ENCODE results near the gene RDM1. TPM values are rescaled to one million over a fixed set of nuclear protein-coding genes. Genes with fewer than 3 reads are reported as not detected.

RDM1 gene
- total and polyA plus RNA-seq, 2 donors (not counting 1 experiment from before 2014, with no cell fraction given): 0.48 to 0.83 TPM

DNA sequence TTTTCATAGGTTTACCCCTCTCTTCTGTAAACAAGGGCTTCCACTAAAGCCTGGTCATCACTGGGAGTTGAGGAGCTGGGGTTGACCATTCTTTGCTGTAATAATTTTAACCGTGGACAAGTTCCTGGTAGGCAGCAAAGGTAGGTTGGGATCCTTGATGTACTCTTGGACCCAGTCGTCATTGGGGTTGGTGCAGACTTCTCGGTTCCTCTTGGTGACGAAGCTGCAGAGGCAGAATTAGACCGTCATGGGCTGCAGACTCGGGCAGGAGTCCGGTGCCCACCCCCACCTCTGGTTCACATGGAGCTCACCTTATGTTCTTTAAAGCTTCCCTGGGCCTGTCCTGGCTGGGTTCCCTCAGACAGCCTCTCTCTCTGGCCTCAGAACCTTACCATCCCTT lies 46.9 kb upstream of the RDM1 start:
- no peaks in the 10 kb centered on the region for H3K36me3 ChIP-seq (ENCODE audit: control insufficient read depth, insufficient read depth, low read length)
- no peaks in the 10 kb centered on the region for H3K79me2 ChIP-seq (ENCODE audit: control insufficient read depth, insufficient read depth, low read length)
- H3K27ac ChIP-seq (ENCODE audit: insufficient read depth, low read length): no peak overlapping the region
- H3K9ac ChIP-seq (ENCODE audit: insufficient read depth, low read length): no peak overlapping the region
- H4K20me1 ChIP-seq (ENCODE audit: control insufficient read depth, extremely low read depth, insufficient read depth, low read length): no peaks in the 10 kb centered on the region
- no peaks in the 10 kb centered on the region for H3K9me3 ChIP-seq (ENCODE audit: control insufficient read depth, insufficient read depth, low read depth, low read length)
- no peak overlapping the region for H2AFZ ChIP-seq (ENCODE audit: low read length)
- no peaks in the 10 kb centered on the region for H3K4me1 ChIP-seq (ENCODE audit: control insufficient read depth, extremely low read depth, insufficient read depth, low read length)
- TF ChIP-seq, protein P1, sequence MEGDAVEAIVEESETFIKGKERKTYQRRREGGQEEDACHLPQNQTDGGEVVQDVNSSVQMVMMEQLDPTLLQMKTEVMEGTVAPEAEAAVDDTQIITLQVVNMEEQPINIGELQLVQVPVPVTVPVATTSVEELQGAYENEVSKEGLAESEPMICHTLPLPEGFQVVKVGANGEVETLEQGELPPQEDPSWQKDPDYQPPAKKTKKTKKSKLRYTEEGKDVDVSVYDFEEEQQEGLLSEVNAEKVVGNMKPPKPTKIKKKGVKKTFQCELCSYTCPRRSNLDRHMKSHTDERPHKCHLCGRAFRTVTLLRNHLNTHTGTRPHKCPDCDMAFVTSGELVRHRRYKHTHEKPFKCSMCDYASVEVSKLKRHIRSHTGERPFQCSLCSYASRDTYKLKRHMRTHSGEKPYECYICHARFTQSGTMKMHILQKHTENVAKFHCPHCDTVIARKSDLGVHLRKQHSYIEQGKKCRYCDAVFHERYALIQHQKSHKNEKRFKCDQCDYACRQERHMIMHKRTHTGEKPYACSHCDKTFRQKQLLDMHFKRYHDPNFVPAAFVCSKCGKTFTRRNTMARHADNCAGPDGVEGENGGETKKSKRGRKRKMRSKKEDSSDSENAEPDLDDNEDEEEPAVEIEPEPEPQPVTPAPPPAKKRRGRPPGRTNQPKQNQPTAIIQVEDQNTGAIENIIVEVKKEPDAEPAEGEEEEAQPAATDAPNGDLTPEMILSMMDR (conservative IDR thresholded peaks at IDR 0.05 in 1 of 2, IDR thresholded peaks at IDR 0.05 in 1 of 2; ENCODE audit: low read depth in 1 of 2, low read length in 2 of 2): no peak
- no peak for TF ChIP-seq EZH2 (IDR thresholded peaks at IDR 0.05; ENCODE audit: low read length, missing control alignments)
- H3K4me2 ChIP-seq (ENCODE audit: extremely low read depth, insufficient read depth, low read length): no peak overlapping the region
- no peak for DNase-seq (ENCODE audit: low read depth in 2 of 2)
- no peaks in the 10 kb centered on the region for H3K27me3 ChIP-seq (ENCODE audit: control insufficient read depth, insufficient read depth, low read length)
- no peak overlapping the region for H3K4me3 ChIP-seq (replicated peaks in 1 of 4; ENCODE audit: control extremely low read depth in 1 of 4, insufficient read depth in 1 of 4, low read depth in 3 of 4, low read length in 4 of 4)

- Histone ChIP-seq H2AFZ (ENCODE audit: low read length) (no peak overlapping the region), H3K36me3 (ENCODE audit: control insufficient read depth, insufficient read depth, low read length) (no peaks in the 10 kb centered on the region)
Observed at GRCh38 chr17:35973333-35974260, 43.0 kb upstream of the RDM1 start.

GRCh38 chr17:35972945-35973332 lies 42.4 kb upstream of the RDM1 start:
- Histone ChIP-seq H3K27ac (ENCODE audit: insufficient read depth, low read length) (no peak overlapping the region), H2AFZ (ENCODE audit: low read length) (no peak overlapping the region), H3K79me2 (ENCODE audit: control insufficient read depth, insufficient read depth, low read length) (no peaks in the 10 kb centered on the region), H3K36me3 (ENCODE audit: control insufficient read depth, insufficient read depth, low read length) (no peaks in the 10 kb centered on the region), H3K9me3 (ENCODE audit: control insufficient read depth, insufficient read depth, low read depth, low read length) (no peaks in the 10 kb centered on the region), H3K9ac (ENCODE audit: insufficient read depth, low read length) (no peak overlapping the region), H4K20me1 (ENCODE audit: control insufficient read depth, extremely low read depth, insufficient read depth, low read length) (no peaks in the 10 kb centered on the region), H3K4me3 (replicated peaks in 1 of 4; ENCODE audit: control extremely low read depth in 1 of 4, insufficient read depth in 1 of 4, low read depth in 3 of 4, low read length in 4 of 4) (no peak overlapping the region), H3K4me2 (ENCODE audit: extremely low read depth, insufficient read depth, low read length) (no peak overlapping the region), H3K27me3 (ENCODE audit: control insufficient read depth, insufficient read depth, low read length) (peaks cover 2% of the 10 kb centered on the region), H3K4me1 (ENCODE audit: control insufficient read depth, extremely low read depth, insufficient read depth, low read length) (no peaks in the 10 kb centered on the region)
- DNase-seq (ENCODE audit: low read depth in 2 of 2): no peak
- TF ChIP-seq EZH2 (IDR thresholded peaks at IDR 0.05; ENCODE audit: low read length, missing control alignments): no peak
- TF ChIP-seq, protein P1 (conservative IDR thresholded peaks at IDR 0.05 in 1 of 2, IDR thresholded peaks at IDR 0.05 in 1 of 2; ENCODE audit: low read depth in 1 of 2, low read length in 2 of 2): no peak

More at GRCh38 chr17:35973333-35974260, 43.0 kb upstream of the RDM1 start:
- Histone ChIP-seq H3K9ac (ENCODE audit: insufficient read depth, low read length) (no peak overlapping the region), H3K27me3 (ENCODE audit: control insufficient read depth, insufficient read depth, low read length) (peaks cover 2% of the 10 kb centered on the region), H3K4me2 (ENCODE audit: extremely low read depth, insufficient read depth, low read length) (no peak overlapping the region), H3K9me3 (ENCODE audit: control insufficient read depth, insufficient read depth, low read depth, low read length) (no peaks in the 10 kb centered on the region), H3K4me1 (ENCODE audit: control insufficient read depth, extremely low read depth, insufficient read depth, low read length) (no peaks in the 10 kb centered on the region), H3K27ac (ENCODE audit: insufficient read depth, low read length) (no peak overlapping the region), H4K20me1 (ENCODE audit: control insufficient read depth, extremely low read depth, insufficient read depth, low read length) (no peaks in the 10 kb centered on the region), H3K4me3 (replicated peaks in 1 of 4; ENCODE audit: control extremely low read depth in 1 of 4, insufficient read depth in 1 of 4, low read depth in 3 of 4, low read length in 4 of 4) (no peak overlapping the region), H3K79me2 (ENCODE audit: control insufficient read depth, insufficient read depth, low read length) (no peaks in the 10 kb centered on the region)
- TF ChIP-seq, protein P1 (conservative IDR thresholded peaks at IDR 0.05 in 1 of 2, IDR thresholded peaks at IDR 0.05 in 1 of 2; ENCODE audit: low read depth in 1 of 2, low read length in 2 of 2): no peak
- DNase-seq (ENCODE audit: low read depth in 2 of 2): peak in 1 of 2 donors; percentile 21

All from fibroblast of lung (primary cell).